Stimulated activated CD4-positive, alpha-beta T cell treated with anti-CD3 and anti-CD28 coated beads, Interleukin-15, amount 100 ng/mL, for 1 hour (primary cell): ENCODE results near the gene KCTD5.
A peak's percentile ranks its signal among the peaks of the same experiment; 100 is the strongest.

Experiments
- DNase-seq, 2 donors: peaks; one replicate each; pipeline ENCODE4 v3.0.0-alpha.2; 2020; ENCODE audit warnings: low read depth in 1 of 2, low spot score in 1 of 2

Gene KCTD5

DNA sequence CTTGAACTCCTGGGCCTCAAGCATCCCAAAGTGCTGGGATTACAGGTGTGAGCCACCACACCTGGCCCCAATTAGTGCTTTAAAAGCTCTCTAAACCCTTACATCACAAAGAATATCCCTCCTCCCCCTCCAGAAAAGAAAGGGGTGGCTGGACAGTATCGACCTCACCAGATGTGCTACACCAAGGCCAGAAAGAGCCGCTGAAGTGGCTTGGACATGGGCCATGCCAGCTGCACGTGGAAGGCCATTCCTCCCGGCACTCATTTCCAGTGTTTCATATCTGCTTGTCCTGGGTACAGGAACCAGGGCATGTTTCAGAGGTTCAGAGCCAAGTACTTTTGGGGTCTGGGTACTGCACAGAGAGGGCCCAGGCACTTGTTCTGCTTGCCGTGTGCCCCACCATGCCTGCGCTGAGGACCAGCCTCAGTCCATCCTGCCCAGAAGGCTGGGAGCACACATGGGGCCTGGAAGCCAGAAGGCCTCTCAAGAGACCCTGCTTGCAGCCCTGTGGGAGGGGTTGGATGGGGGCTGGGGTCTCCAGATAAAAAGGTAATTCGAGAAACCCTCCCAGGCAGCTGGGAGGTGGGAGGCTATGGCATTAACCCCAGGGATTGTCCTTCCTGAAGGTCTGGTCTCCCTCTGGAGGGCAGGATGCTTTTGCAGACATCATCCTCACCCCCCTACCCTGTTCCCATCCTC lies 66.6 kb downstream of the KCTD5 start:
- DNase-seq, result no peak

DNA sequence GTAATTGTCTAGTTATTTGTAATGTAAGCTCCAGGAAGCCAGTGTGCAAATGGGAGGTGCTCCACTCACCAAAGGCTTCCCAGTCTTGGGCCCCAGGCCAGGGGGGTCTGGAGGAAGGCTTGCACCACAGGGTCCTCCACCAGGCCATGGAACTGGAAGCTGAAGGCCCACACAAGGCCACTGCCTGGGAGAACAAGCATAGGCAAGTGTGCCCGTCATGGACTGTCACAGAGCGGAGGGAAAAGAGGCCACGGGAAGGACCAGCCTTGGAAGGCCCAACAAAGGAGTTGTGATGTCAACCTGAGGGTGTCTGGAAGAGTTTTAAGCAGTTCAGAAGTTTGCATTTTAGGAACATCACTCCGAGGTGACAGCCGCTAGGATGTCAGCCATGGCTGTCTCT lies 67.2 kb downstream of the KCTD5 start:
- no peak for DNase-seq

- no peak for DNase-seq
These were observed 67.6 kb downstream of the KCTD5 start for GRCh38 chr16:2749936-2750335.

GRCh38 chr16:2751577-2752034 lies 69.3 kb downstream of the KCTD5 start:
- no peak for DNase-seq

DNA sequence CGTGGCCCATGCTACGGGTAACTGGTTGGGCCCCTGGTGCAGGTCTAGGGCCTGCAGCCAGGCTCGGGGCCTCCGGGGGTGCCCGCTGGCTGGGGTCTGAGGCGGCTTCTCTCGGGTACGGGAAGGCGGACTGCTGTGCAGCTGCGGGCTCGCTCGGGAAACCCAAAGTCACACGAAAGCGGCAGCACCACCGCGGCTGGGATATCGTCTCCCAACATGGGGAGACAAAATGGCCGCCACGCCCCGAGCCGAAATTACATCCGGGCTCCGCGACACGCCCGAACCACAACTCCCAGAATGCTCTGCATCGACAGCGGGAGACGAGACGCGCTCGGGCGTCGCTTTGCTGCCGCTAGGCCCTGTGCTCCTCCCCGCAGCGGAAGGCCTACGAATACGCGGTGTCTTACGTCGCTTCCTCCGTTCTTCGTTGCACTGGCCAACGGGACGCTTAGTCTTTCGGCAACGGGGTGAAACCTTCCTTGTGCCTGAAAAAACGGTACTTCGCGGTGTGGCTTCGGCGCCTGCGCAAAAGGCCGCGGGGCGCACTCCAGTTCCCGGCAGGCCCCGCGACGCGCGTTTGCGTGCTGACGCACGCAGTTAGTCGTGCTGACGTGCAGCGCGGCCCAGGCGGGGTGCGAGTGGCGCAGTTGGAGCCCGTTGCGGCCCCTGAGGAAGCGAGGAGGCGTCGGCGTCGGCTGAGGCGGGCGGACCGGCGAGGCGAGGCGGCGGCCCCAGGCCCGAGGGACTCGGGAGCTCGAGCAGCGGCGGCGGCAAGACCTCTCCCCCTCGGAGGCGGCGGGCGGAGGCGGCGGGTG lies 69.9 kb downstream of the KCTD5 start, which contains the start of gene SRRM2:
TSS of gene SRRM2 (plus strand) at position 604 of the 815 bp plus-strand sequence. CDS start 3,727 bp downstream, outside the sequence.
- peak; percentile 86 for DNase-seq

- DNase-seq, result no peak
These were observed 70.8 kb downstream of the KCTD5 start for GRCh38 chr16:2752850-2753732.

- DNase-seq, result no peak
These were observed 71.4 kb downstream of the KCTD5 start for GRCh38 chr16:2753733-2754020.

DNA sequence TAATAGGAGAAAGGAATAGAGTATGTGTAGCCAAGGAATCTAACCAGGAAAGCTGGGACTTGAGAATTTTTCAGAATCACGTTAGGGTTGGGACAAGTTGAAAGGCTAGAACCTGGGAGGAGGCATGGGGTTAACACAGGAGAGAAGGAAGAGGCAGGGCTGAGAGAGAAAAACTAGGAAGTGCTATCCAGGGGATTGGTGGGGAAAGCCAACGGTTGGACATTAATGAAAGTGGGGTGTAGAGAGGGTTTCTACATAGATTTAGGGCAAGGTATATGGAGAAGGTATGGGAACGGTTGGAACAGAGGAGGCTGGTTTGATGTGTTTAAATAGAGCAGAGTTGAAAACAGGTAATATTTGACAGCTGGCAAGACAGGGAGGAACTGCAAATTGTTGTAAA lies 72.8 kb downstream of the KCTD5 start:
- DNase-seq, result no peak

DNA sequence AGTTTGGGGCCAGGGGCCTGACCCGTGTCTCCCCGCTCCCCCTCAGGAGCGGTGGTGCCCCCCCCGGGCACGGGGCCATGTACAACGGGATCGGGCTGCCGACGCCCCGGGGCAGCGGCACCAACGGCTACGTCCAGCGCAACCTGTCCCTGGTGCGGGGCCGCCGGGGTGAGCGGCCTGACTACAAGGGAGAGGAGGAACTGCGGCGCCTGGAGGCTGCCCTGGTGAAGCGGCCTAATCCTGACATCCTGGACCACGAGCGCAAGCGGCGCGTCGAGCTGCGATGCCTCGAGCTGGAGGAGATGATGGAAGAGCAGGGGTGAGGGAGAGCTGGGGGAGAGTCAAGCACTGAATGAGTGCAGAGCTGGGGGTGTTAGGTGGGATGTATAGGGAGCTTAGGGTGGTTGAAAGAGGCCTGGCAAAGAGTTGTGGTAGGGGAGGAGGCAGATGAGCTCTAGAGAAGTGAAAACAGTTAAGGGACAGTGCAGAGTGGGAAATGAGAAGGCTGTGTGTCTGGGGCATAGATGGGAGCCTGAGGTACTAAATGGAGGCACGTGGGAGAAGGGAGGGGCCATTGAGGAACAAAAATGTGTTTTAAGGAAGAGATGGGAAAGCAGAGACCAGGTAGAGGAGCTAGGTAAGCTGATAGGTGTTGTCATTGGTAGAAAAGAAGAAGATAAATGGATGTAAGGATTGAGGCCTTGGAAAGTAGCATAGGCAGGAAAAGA lies 74.1 kb downstream of the KCTD5 start:
- no peak for DNase-seq

DNA sequence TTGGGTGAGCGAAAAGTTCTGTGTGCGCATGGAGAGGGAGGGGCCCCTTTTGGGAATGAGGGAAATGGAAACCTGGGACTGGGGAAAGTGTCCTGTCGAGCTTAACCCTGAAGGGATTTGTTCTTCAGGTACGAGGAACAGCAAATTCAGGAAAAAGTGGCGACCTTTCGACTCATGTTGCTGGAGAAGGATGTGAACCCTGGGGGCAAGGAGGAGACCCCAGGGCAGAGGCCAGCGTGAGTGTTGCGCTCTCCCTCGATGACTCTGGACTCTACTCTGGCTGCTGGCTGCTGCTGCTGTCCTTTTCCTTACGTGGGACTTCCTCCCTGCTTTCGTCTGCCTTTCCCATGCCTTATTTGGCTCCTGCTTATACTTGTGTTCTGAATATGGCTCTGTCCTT lies 75.0 kb downstream of the KCTD5 start:
- no peak for DNase-seq
